Activated CD4-positive, alpha-beta T cell treated with anti-CD3 and anti-CD28 coated beads, Interleukin-2, amount 50 U/mL, for 4 hours (primary cell): Measurements from ENCODE around the gene RASA2.

ENCODE experiments used
- DNase-seq, 2 experiments: peaks; one replicate each; pipeline ENCODE4 v3.0.0-alpha.2; 2020

The RASA2 gene

DNA sequence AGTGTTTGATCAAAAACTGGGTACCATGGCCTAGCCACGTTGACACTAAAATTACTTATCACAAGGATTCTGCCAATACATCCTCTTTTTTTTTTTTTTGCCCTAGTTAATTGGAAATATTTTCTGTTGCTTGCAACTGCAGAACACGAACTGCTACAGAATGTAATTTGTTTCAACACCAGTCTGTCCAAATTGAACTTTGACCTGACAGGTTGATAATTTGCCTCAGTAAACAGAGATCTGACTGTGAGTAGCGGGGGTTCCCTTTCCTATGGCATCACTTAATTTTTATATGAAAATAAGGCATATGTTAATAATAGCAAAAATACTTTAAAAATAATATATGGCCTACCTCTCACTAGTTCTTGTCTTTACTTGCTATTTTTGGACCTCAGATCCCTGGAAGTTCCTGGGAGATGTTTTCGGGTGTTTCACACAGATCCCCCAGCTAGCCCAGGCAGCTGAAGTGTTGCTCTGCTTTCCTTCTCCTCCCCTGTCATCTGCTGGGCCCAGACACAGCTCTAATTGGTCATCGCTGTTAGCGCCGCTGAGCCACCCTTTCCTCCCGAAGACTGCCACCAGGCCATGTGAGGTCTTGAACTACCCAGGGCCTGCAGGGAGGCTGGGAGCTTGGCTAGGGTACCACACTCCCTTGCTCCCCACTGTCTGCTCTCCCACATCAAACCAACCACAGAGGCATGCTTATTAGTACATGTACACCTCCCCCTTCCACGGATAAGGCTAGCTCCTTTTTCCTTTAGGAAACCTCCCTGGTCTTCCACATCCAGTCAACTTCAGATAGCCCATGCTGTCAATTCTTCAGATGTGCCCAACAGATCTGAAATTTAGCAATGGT is 161.5 kb downstream of the RASA2 start:
- DNase-seq, result no peak

- no peak for DNase-seq
These were observed 163.0 kb downstream of the RASA2 start for GRCh38 chr3:141649871-141650270.

GRCh38 chr3:141650783-141651182 is 164.0 kb downstream of the RASA2 start:
- no peak for DNase-seq

DNA sequence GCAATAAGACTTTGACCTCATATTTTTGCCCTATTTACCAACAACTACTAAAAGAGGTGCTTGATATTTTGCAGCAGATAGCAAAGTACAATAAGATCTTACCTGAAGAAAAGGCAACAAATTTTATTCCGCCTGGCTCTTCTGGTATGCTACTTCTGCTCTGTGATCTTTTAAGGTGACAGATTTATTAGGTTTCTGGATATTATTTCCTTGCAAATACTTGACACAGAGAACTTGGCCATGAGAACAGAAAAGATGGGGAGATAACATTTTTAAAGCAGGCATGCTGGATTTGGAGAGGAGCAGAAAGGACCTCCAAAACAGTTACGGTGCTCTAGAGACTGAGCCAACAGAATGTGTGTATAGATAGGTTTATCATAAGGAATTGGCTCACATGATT is 164.6 kb downstream of the RASA2 start:
- no peak for DNase-seq

GRCh38 chr3:141652349-141652748 is 165.5 kb downstream of the RASA2 start:
- DNase-seq, result no peak

- no peak for DNase-seq
These were observed 167.0 kb downstream of the RASA2 start for GRCh38 chr3:141653847-141654246.

DNA sequence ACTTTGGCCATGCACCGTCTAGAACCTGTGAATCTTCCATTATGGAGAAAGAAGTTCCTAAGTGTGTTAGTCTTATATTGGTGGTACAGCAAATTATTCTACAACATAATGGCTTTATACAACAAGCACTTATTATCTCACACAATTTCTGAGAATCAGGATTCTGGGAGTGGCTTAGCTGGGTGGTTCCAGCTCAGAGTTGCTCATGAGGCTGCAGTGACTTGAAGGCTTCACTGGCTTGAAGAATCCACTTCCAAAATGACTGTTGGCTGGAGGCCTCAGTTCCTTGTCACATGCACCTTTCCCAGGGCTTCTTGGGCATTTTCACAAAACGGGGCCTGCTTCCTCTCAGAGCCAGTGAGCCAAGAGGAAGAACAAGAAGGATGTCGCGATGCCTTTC is 169.0 kb downstream of the RASA2 start:
- DNase-seq, result no peak

- no peak for DNase-seq
These were observed 169.9 kb downstream of the RASA2 start for GRCh38 chr3:141656771-141657170.

DNA sequence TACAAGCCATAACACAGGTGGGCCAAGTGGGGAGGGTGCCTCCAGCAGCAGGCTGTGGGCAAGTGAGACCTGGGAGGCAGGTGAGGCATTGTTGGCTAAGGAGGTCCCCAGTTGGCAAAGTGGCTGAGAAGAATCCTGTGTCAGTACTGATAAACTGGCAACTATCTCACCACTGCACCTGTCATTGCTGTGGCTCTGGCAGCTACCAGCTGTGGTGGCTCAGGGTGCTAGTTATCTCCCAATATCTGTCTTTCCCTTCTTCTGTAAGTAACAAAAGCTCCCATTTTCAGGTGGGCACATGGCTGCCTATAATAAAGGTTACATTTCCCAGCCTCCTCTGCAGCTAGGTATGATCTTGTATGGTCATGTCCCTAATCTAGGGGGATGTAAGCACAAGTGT is 170.7 kb downstream of the RASA2 start:
- DNase-seq, result no peak

DNA sequence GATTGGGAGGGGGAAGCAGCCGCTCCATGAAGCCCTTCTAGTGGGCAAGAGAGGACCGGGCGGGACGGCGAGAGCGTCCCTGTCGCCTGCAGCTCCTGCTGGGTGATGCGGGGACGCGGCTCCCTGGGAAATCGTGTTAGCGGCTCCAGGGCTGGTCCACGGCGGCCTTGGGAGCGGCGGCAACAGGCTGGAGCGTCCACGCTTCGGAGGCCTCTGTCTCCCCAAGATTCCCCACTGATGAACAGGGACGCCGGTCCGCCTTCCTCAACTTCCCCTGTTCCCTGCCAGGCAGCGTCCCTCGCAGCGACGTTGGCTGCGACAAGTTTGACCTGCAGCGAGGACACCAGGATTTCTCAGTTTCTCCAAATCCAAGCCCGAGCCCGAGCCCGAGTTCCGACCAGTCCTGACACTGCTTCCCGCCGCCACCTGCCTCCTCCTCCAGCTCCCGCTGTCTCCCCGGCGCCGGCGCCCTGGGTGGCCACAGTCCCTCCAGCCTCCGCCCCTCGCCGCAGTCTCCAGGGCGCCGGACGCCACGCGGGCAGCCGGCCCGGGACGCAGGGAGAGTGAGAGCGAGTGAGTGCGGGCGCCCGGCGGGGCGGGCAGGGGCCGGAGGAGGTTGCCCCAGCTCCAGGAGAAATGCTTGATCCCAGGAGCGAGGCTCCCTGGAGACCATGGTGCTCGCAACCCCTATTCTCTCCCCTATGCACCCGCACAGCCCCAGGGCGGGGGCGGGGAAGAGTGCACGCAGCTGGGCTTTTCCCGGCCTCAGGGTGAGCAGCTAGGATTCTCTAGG is 173.2 kb downstream of the RASA2 start:
- DNase-seq, result no peak

GRCh38 chr3:141660614-141660947 is 173.8 kb downstream of the RASA2 start:
- no peak for DNase-seq

DNA sequence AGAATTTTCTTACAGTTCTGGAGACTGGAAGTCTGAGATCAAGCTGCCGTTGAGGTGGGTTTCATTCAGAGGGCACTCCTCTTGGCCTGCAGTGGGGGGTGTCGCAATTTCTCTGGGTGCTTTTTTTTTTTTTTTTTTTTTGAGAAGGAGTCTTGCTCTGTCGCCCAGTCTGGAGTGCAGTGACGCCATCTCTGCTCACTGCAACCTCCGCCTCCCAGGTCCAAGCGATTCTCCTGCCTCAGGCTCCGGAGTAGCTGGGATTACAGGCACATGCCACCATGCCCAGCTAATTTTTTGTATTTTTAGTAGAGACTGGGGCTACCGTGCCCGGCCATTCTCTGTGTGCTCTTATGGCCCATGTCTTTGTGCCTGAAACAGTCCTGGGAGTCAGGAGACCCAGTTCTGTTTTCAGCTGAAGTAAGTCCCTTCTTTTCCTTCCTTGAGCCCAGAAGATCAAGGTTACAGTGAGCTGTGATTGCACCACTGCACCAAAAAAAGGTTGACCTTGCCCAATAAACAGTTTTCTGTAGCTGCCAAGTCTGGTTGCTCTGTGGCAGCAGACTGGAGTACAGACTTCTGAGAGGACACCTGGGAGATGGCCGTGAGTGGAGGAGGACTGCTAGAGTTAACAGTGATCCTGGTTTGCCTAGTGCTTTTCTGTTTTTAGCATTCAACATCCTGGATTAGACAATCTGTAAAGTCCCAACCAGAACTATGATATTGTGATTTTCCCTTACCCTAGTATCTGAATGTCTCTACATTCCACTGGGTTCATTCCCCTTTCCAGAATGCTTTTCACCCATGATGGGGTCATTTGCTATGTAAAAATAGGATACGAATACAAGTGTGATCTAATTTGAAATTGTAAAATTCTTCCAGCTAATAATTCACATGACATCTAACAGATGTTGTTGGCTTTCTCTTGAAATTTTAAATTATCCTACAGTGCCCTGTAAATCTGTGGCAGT is 174.7 kb downstream of the RASA2 start:
- no peak for DNase-seq

DNA sequence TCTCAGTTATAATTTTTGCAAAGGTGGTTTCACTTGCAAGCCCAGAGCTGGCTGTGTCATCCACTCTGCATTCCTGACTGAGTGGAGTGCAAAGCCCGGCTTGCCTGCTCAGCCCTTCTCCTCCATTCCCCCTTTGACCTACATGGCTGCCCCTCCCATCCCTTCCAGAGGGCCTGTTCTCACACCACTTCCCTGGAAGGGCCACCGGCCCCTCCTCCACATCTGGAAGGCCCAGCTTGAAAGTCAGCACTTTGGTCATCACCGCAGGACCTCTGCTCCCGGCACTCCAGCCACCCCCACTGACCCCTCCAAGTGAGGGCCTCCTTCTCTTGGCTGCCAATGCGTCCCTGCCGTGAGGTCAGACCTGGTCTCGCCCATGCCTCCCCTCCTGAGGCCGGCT is 177.2 kb downstream of the RASA2 start:
- no peak for DNase-seq
